ENCODE data around the gene NREP. TPM values are rescaled to one million over a fixed set of nuclear protein-coding genes. Genes with fewer than 3 reads are reported as not detected.

Gene NREP
- total RNA-seq, 1 donor from 2014 or later = 14.7 TPM

DNA sequence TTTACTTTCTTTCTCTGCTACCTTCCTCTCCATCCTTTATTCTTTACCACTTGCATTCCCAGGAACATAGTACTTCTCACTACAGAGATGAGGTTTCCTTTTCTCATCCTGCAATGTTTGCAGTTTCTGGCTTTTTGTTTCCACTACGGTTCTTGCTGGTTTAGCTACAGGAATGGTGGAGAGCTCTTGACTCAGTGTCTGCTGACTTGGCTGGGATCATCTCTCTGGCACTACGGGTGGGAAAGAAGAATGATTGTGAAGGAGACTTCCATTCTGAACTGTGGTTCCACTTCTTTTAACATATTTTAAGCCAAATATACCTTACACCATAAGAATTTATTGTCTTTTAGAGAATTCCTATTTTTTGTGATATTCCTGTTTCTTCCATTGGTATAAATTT, 65.1 kb downstream of the NREP start:
- TF ChIP-seq, protein P1, sequence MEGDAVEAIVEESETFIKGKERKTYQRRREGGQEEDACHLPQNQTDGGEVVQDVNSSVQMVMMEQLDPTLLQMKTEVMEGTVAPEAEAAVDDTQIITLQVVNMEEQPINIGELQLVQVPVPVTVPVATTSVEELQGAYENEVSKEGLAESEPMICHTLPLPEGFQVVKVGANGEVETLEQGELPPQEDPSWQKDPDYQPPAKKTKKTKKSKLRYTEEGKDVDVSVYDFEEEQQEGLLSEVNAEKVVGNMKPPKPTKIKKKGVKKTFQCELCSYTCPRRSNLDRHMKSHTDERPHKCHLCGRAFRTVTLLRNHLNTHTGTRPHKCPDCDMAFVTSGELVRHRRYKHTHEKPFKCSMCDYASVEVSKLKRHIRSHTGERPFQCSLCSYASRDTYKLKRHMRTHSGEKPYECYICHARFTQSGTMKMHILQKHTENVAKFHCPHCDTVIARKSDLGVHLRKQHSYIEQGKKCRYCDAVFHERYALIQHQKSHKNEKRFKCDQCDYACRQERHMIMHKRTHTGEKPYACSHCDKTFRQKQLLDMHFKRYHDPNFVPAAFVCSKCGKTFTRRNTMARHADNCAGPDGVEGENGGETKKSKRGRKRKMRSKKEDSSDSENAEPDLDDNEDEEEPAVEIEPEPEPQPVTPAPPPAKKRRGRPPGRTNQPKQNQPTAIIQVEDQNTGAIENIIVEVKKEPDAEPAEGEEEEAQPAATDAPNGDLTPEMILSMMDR (IDR thresholded peaks at IDR 0.05) = no peak
- Mint-ChIP-seq H3K36me3 (ENCODE audit: low read depth) (no peaks in the 10 kb centered on the region), H3K27ac (no peak overlapping the region), H3K27me3 (no peaks in the 10 kb centered on the region), H3K9me3 (no peaks in the 10 kb centered on the region), H3K4me1 (no peaks in the 10 kb centered on the region), H3K4me3 (no peak overlapping the region)
- POLR2A ChIA-PET = no interaction called here
- no peak for ATAC-seq (ENCODE audit: low read depth)
- CTCF ChIA-PET = no interaction called here
- no peak for DNase-seq
- intact Hi-C loops (cut with micrococcal nuclease) = no loop called here

DNA sequence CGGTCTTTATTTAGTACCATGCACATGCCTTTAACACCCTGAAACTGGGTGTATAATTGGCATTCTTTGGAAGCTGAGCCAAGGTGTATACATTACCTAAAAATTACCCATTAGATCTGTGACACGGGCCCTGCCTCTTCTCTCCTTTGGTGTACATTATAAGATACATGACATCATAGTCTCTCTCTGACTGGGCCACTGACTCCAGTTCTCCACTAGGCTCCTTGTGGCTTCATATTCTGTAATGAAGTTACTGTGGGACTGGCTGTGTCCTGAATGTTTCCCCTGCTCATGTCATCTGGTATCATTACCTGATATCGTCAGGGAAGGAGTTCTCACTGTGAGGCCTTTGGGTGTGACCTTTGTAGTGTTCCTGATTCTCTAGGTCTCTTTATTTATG, 65.5 kb downstream of the NREP start:
- Mint-ChIP-seq H3K4me1 (no peaks in the 10 kb centered on the region), H3K4me3 (no peak overlapping the region), H3K9me3 (no peaks in the 10 kb centered on the region), H3K27ac (no peak overlapping the region), H3K36me3 (ENCODE audit: low read depth) (no peaks in the 10 kb centered on the region), H3K27me3 (no peaks in the 10 kb centered on the region)
- no peak for DNase-seq
- TF ChIP-seq, protein P1 (IDR thresholded peaks at IDR 0.05) = no peak
- ChIA-PET CTCF (interaction anchor here (1.7 kb wide), 1 partner anchor 141 kb away, joined by 3 read pairs; no protein-coding TSS in a partner anchor), POLR2A (no interaction called here)
- intact Hi-C loops (cut with micrococcal nuclease) = no loop called here
- no peak for ATAC-seq (ENCODE audit: low read depth)

DNA sequence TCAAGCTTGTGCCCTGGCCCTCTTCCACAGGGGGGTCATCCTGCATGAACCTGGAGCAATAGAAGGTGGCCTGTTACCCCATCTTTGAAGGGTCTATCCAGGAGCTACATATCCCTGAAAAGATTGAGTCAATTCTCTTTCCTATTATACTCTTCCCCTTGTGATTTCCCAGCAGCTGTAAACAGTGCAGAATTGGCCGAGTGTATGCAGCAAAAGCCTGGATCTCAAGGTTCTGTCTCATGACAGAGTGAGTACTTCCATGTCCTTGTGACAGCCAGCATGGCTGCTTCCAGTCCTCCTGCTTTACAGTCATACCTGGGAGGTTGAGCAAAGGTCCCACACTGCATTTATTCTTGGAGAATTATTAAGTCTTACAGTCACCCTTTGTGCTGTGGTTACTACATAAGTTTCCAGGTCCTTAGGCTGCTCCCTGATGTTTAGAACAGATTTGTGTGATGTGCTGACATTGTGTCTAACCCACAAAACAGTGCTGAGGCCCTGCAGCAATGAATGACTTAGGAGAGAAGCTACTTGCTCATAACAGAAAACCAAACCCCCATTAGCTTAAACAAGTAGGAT, 67.5 kb downstream of the NREP start:
- intact Hi-C loops (cut with micrococcal nuclease) = loop anchor here (10.0 kb wide), 1 partner anchor 135 kb away; no protein-coding TSS in a partner anchor

DNA sequence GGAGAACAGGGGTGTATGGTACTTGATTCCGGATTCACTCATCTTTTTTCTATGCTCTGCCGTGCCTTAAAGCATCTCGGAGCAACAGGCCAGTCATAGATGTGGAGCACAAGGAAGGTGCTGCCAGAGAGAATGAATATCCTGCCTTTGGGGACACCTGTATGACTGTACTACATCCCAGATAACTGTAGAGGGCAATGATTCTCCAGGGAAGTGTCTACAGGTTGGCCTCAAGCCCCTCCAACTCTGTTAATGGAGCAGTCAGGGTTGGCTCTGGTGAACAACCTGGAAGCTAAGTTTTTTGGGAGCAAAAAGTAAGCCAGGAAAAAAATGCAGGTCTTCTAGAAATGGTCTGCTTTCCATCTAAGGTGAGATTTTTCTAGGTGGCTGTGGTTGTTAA, 71.0 kb downstream of the NREP start:
- intact Hi-C loops (cut with micrococcal nuclease) = loop anchor here (1.0 to 10.0 kb wide), 2 partner anchors 131 to 461 kb away; no protein-coding TSS in a partner anchor
- H3K27ac Mint-ChIP-seq = no peak overlapping the region
- TF ChIP-seq, protein P1 (IDR thresholded peaks at IDR 0.05) = no peak
- H3K27me3 Mint-ChIP-seq = no peaks in the 10 kb centered on the region
- ChIA-PET CTCF (interaction anchor here (0.7 to 1.9 kb wide), 3 partner anchors 269 to 460 kb away, joined by 3 to 10 read pairs (median 4); no protein-coding TSS in a partner anchor), POLR2A (no interaction called here)
- DNase-seq (no peak), ATAC-seq (ENCODE audit: low read depth) (no peak)
- no peaks in the 10 kb centered on the region for H3K4me1 Mint-ChIP-seq
- H3K9me3 Mint-ChIP-seq = no peaks in the 10 kb centered on the region
- no peaks in the 10 kb centered on the region for H3K36me3 Mint-ChIP-seq (ENCODE audit: low read depth)
- H3K4me3 Mint-ChIP-seq = no peak overlapping the region

More for the DNA sequence above, 67.5 kb downstream of the NREP start:
- no peak for DNase-seq
- TF ChIP-seq, protein P1 (IDR thresholded peaks at IDR 0.05) = no peak
- no peaks in the 10 kb centered on the region for H3K36me3 Mint-ChIP-seq (ENCODE audit: low read depth)
- no peak overlapping the region for H3K27ac Mint-ChIP-seq
- no peaks in the 10 kb centered on the region for H3K4me1 Mint-ChIP-seq
- ATAC-seq (ENCODE audit: low read depth) = no peak
- ChIA-PET CTCF (interaction anchor here (1.0 to 1.7 kb wide), 2 partner anchors 139 to 485 kb away, joined by 3 read pairs; no protein-coding TSS in a partner anchor), POLR2A (no interaction called here)
- no peaks in the 10 kb centered on the region for H3K9me3 Mint-ChIP-seq
- no peak overlapping the region for H3K4me3 Mint-ChIP-seq
- no peaks in the 10 kb centered on the region for H3K27me3 Mint-ChIP-seq

DNA sequence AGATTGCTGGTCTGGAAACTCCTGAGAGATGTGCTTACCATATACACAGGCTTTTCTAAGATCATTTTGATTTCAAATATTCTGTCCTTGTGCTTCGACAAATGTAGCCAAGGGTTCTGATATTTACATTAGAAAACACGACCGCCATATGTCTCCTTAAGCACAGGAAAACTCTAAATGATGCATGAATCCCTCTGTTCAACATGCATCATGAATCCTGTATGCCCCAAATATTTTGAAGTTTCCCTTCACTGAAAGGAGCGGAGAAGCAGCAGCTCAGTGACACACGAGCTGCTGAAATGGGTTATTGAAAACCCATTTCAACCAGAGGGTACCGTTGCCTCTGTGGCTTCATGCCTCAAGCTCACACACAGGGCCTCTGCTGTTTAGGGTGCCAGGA, 74.4 kb downstream of the NREP start:
- no peaks in the 10 kb centered on the region for H3K9me3 Mint-ChIP-seq
- H3K4me1 Mint-ChIP-seq = no peaks in the 10 kb centered on the region
- intact Hi-C loops (cut with micrococcal nuclease) = loop anchor here (10.0 kb wide), 1 partner anchor 128 kb away; no protein-coding TSS in a partner anchor
- no peaks in the 10 kb centered on the region for H3K36me3 Mint-ChIP-seq (ENCODE audit: low read depth)
- no peak overlapping the region for H3K27ac Mint-ChIP-seq
- peaks cover 4% of the 10 kb centered on the region for H3K27me3 Mint-ChIP-seq
- TF ChIP-seq, protein P1 (IDR thresholded peaks at IDR 0.05) = no peak
- POLR2A ChIA-PET = no interaction called here
- DNase-seq (no peak), ATAC-seq (ENCODE audit: low read depth) (no peak)
- H3K4me3 Mint-ChIP-seq = no peak overlapping the region
- CTCF ChIA-PET = no interaction called here

All from activated B cell treated with CpG ODN at 0.5 μM for 24 hours (primary cell).